ENCODE data around the gene WDR76.
"Not testable (repeated sequence)": the region's sequence is repeated elsewhere in the genome, so short reads cannot be mapped to it uniquely, and the experiment has no call there.

The WDR76 gene

DNA sequence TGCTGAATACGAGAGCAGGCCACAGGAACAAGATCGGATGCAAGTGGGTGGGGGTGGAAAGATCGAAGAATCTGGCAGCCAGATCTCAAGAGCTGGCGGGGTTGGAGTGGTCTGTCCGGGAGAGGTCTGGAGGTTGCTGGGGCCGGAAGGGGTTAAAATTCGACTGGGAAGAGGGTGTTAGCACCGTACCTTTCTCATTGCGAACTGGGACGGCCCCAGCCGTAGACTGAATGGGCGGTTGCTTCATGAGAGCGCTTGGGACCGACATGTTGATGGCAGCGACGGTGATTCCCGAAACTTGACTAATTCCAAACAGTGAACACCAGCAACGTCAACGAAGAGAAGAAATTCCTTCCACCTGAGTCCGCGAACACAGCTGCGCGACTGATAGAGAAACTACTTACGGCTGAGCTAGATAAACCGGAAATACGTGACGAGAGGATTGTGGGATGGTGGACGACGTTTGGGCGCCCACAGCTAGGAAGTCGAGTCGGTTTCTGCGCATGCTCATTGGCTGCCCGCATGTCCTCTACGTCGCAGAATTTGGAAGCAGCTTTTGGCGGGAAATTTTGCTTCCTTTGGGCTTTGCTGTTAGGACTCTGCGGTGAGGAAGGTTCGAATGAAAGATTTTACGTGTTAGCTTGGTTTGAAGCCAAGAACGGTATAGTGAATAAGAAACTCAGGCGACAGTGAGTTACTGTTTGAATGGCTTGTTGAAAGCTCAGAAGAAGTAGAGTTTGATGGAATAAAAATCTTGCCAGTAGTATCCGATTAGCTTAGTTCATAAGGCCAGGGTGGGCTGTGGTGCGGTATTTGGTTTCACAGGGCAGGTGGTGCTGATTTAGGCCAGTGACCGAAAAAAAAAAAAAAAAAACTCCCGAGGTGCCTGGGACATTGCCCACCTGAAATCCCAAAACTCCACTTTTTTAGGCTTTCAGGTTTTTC is 2.2 kb upstream of the WDR76 start, which contains the start of gene MFAP1:
Gene MFAP1 (minus strand): TSS at position 389 of the 945 bp plus-strand sequence. CDS start 121 bp downstream, at position 268.
- DNase-seq, result no peak

DNA sequence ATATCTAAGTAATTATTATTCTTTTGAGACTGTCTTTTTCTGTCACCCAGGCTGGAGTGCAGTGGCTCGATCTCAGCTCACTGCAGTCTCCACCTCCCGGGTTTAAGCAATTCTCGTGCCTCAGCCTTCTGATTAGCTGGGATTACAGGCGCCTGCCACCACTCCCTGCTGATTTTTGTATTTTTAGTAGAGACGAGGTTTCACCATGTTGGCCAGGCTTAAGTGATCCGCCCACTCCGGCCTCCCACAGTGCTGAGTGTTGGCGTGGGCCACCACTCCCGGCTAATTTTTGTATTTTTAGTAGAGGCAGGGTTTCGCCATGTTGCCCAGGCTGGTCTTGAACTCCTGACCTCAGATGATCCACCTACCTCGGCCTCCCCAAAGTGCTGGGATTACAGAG is 1.5 kb upstream of the WDR76 start:
- not testable (repeated sequence) for DNase-seq

DNA sequence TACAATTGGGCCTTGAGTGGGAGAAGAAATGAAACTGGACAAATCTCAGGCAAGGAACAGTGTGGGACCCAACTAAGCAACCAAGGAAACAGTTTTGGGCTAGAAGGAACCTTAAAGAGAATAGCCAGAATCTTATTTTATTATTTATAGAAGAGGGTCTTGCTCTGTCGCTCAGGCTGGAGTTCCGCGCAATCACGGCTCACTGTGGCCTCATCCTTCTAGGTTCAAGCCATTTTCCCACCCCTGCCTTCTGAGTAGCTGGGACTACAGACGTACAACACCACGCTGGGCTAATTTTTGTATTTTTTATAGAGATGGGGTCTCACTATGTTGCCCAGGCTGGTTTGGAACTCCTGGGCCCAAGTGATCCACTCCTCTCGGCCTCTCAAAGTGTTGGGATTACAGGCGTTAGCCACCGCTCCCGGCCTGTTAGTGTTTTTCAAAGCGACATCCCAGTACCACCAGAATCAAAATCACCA is 734 bp upstream of the WDR76 start:
- DNase-seq, result no peak

GRCh38 chr15:43828061-43828657 is 1.4 kb downstream of the WDR76 start:
- no peak for DNase-seq

DNA sequence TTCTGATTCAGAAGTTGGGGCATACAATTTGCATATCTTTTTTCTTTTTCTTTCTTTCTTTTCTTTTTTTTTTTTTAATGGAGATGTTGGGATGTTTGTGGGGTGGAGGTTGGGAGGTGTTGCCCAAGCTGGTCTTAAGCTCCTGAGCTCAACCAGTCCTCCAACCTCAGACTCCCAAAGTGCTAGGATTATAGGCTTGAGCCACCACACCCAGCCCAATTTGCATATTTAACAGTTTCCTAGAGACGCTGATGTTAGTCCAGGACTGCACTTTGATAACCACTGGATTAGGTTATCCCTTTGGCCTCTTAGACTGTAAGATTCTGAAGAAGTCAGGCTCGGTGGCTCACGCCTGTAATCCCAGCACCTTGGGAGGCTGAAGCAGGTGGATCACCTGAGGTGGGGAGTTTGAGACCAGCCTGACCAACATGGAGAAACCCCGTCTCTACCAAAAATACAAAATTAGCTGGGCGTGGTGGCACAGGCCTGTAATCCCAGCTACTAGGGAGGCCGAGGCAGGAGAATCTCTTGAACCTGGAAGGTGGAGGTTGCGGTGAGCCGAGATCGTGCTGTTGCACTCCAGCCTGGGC is 3.2 kb downstream of the WDR76 start:
- DNase-seq, result not testable (repeated sequence)

DNA sequence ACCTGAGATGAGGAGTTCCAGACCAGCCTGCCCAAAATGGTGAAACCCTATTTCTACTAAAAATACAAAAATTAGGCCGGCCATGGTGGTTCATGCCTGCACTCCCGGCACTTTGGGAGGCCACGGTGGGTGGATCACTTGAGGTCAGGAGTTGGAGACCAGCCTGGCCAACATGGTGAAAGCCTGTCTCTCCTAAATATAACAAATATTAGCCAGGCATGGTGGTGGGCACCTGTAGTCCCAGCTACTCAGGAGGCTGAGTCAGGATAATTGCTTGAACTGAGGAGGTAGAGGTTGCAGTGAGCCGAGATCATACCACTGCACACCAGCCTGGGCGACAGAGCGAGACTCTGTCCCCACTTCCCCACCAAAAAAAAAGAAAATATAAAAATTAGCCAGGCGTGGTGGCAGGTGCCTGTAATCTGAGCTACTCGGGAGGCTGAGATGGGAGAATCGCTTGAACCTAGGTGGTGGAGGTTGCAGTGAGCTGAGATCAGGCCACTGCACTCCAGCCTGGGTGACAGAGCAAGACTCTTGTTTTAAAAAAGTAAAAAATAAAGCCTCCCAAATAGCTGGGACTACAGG is 4.0 kb downstream of the WDR76 start:
- not testable (repeated sequence) for DNase-seq

GRCh38 chr15:43831519-43832052 is 4.8 kb downstream of the WDR76 start:
- not testable (repeated sequence) for DNase-seq

DNA sequence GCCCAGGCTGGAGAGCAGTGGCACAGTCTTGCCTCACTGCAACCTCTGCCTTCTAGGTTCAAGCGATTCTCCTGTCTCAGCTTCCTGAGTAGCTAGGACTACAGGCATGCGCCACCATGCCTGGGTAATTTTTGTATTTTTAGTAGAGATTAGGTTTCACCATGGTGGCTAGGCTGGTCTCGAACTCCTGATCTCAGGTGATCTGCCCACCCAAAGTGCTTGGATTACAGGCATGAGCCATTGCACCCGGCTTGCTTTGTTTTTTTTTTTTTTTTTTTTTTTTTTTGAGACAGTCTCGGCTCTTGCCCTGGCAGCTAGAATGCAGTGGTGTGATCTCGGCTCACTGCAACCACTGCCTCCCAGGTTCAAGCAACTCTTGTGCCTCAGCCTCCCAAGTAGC is 5.7 kb downstream of the WDR76 start:
- DNase-seq, result not testable (repeated sequence)

DNA sequence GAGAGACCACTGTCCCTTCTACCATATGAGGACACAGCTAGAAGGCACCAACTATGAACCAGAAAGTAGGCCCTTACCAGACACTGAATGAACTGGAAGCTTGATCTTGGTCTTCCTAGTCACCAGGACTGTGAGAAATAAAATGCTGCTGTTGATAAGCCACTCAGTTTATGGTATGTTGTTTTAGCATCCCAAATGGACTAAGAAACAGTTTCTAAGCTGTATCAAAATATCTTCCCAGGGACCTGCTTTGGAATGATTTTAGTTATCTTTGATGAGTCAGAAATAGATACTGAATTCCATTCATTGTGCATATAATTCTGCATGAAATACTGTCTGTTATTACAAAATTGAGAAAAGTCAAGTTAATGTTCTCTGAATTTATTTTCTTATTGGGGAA is 18.6 kb downstream of the WDR76 start:
- DNase-seq, result no peak

GRCh38 chr15:43851251-43851650 is 24.4 kb downstream of the WDR76 start:
- DNase-seq, result no peak

DNA sequence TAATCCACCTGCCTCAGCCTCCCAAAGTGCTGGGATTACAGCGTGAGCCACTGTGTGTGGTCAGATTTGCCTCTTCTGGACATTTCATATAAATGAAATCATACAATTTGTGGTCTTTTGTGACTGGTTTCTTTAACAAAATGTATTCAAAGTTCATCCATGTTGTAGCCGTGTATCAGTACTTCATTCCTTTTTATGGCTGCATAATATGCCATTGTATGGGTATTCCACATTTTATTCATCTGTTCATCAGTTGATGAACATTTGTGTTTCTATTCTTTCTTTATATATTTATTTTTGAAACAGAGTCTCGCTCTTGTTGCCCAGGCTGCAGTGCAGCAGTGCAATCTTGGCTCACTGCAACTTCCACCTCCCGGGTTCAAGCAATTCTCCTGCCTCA is 25.8 kb downstream of the WDR76 start:
- no peak for DNase-seq

- no peak for DNase-seq
These were observed 28.0 kb downstream of the WDR76 start for GRCh38 chr15:43854801-43855200.

DNA sequence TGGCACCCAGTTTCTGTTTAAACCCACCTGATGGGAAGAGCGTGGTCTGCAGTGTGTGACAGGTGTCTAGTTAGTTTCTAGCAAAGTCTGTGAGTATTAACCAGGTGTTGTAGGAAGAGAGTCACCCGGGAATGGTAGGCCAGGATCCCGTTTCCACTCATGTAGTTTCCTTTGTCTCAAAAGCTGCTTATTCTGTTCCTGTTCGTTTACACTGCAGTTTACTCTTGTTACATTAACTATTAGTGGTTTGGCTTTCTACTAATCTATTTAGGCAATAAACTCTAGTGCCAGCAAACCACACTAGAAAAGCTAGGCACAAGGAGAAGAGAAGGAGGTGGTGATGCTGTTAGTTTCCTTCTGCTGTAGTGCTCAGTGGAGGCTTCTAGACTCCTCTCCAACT is 32.7 kb downstream of the WDR76 start:
- no peak for DNase-seq

- DNase-seq, result not testable (repeated sequence)
These were observed 39.8 kb downstream of the WDR76 start for GRCh38 chr15:43866636-43867035.

DNA sequence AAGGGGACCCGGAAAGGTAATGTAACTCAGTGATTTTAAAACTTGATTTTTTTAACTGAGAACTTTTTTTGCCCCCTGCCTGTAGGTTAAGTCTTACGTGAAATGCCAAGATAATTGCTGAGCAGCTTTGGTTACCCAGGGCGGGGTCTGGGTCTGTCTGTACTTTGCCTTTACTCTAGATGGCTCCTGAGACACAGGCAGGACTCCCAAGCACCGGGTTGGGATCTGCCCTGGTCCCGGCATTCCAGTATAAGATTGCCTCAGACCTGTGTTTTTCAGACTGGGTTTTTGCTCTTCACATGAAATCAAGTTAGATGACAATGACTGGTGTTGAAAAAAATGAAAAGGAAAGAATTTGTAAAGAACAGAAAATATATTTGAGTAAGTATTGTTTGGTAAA is 40.3 kb downstream of the WDR76 start:
- no peak for DNase-seq

DNA sequence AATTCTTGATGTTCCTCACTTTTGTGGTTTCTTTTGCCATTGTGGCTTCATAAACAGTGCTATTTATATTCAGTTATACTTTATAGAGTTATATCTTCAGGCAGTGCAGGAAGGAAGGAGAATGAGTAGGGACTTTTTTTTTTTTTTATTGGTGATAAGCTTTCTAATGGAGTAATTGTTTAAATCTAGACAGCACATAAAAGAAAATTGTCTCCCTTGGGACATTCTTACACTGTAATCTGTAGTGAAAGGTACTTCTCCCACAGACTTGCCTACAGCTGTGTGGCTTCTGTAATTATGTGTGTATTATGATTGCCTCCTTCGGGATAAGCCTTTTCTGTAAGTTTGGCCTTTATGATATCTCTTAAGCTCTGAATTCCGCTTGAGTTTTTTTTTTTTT is 41.6 kb downstream of the WDR76 start:
- no peak for DNase-seq

- no peak for DNase-seq
These were observed 45.0 kb downstream of the WDR76 start for GRCh38 chr15:43871835-43872234.

- DNase-seq, result no peak
These were observed 45.7 kb downstream of the WDR76 start for GRCh38 chr15:43872416-43873020.

DNA sequence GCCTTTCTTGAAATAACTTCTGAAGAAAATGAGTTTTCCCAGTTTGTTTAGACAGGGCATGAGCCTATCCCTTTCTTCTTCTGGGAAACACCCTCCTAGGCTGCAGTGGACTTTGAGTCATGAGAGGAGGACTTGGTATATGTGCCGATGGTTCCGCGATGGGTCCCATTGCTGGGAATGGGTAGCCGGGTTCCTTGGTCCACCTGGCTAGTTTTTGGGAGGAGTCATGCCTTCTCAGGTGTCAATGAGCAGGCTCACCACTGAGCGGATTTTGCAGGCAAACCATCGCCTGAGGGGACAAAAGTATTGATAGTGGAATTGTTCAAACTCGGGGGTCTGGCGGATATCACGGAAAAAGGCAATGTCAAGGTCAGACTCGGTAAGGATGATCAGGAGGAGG is 46.8 kb downstream of the WDR76 start:
- DNase-seq, result no peak

GRCh38 chr15:43876872-43877271 is 50.1 kb downstream of the WDR76 start:
- DNase-seq, result no peak

DNA sequence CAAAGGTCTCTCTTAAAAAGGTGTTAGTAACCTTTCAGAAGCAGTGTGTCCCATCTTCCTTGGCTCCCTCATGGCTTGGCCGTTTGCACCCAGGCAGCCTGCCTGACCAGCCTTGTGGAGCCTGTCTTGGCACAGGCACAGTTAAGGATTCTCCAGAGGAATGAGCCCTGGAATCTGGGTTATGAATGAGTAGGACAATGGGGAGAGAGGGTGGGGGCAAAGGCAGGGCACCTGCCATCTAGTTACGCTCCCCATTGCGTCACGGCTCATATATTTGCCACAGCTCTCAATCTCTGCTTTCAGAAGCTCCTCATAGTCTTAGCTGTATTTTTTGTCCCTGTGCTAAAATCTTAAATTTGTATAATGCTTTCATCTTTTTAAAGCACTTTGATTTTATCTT is 50.6 kb downstream of the WDR76 start:
- no peak for DNase-seq

DNA sequence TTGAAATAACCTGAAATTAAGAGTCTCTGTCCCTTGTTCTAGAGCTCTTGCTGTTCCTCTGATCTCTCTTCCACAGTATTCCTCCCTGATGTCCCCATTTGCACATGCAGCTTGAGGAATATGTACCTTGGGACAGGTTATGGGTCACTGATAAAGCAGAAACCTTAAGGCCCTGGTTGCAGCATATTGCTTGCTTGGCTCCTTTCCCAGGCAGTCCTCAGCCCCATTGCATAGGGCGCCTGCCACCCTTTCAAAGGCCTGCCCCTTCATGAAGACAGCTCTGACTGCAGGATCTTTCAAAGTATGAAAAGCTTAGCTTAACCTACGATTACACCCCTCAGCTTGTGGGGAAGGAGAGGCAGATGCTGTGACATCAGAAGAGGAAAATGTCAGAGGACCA is 51.6 kb downstream of the WDR76 start:
- no peak for DNase-seq
